Measurements from ENCODE around the gene BASP1.
"Not testable (repeated sequence)": the region's sequence is repeated elsewhere in the genome, so short reads cannot be mapped to it uniquely, and the experiment has no call there.

BASP1 gene

DNA sequence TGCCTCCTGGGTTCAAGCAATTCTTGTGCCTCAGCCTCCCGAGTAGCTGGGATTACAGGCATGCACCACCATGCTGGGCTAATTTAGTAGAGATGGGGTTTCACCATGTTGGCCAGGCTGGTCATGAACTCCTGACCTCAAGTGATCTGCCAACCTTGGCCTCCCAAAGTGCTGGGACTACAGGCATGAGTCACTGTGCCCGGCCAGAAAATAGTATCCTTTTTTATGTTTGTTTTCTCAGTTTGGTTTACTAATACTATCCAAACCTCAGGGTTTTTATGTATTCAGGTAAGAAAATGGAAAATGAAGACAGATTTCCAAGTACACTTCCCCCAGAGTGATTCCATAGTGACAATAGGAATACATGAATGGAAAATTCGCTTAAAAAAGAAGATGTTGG is 101.7 kb downstream of the BASP1 start:
- DNase-seq (ENCODE audit: low read depth) = not testable (repeated sequence)

- DNase-seq (ENCODE audit: low read depth) = no peak
These were observed 108.6 kb downstream of the BASP1 start for GRCh38 chr5:17325770-17326599.
